ENCODE results near the gene DYNC1I2. TPM values are rescaled to one million over a fixed set of nuclear protein-coding genes. Genes with fewer than 3 reads are reported as not detected.

The DYNC1I2 gene
- total RNA-seq, 1 donor = 135 TPM

GRCh38 chr2:171711351-171711750, 24.1 kb downstream of the DYNC1I2 start:
- no peak for TF ChIP-seq CTCF (IDR thresholded peaks at IDR 0.05; ENCODE audit: insufficient read depth, low read depth, low read length)
- no peak overlapping the region for H3K4me3 ChIP-seq (ENCODE audit: low read depth, low read length)
- DNase-seq (ENCODE audit: low read depth) = no peak

- DNase-seq (ENCODE audit: low read depth) = peak; percentile 91
- TF ChIP-seq CTCF (IDR thresholded peaks at IDR 0.05; ENCODE audit: insufficient read depth, low read depth, low read length) = no peak
- H3K4me3 ChIP-seq (ENCODE audit: low read depth, low read length) = no peak overlapping the region
Observed at GRCh38 chr2:171712051-171712450, 24.8 kb downstream of the DYNC1I2 start.

- H3K4me3 ChIP-seq (ENCODE audit: low read depth, low read length) = no peak overlapping the region
- TF ChIP-seq CTCF (IDR thresholded peaks at IDR 0.05; ENCODE audit: insufficient read depth, low read depth, low read length) = no peak
- no peak for DNase-seq (ENCODE audit: low read depth)
Observed at GRCh38 chr2:171718720-171719119, 31.5 kb downstream of the DYNC1I2 start.

- H3K4me3 ChIP-seq (ENCODE audit: low read depth, low read length) = no peak overlapping the region
- DNase-seq (ENCODE audit: low read depth) = no peak
- no peak for TF ChIP-seq CTCF (IDR thresholded peaks at IDR 0.05; ENCODE audit: insufficient read depth, low read depth, low read length)
Observed at GRCh38 chr2:171719660-171720059, 32.4 kb downstream of the DYNC1I2 start.

- DNase-seq (ENCODE audit: low read depth) = no peak
- no peak for TF ChIP-seq CTCF (IDR thresholded peaks at IDR 0.05; ENCODE audit: insufficient read depth, low read depth, low read length)
Observed at GRCh38 chr2:171723716-171724683, 36.7 kb downstream of the DYNC1I2 start.

GRCh38 chr2:171726847-171727450, 39.7 kb downstream of the DYNC1I2 start:
- TF ChIP-seq CTCF (IDR thresholded peaks at IDR 0.05; ENCODE audit: insufficient read depth, low read depth, low read length) = no peak
- DNase-seq (ENCODE audit: low read depth) = peak; percentile 30
- no peak overlapping the region for H3K4me3 ChIP-seq (ENCODE audit: low read depth, low read length)

More at GRCh38 chr2:171723716-171724683, 36.7 kb downstream of the DYNC1I2 start:
- H3K4me3 ChIP-seq (ENCODE audit: low read depth, low read length) = no peak overlapping the region

All from fibroblast of villous mesenchyme (primary cell).